Fibroblast of lung (primary cell): Measurements from ENCODE around the gene ZNF318.

Experiments
- CTCF ChIP-seq, 2 donors: IDR thresholded peaks in 1 of 2; conservative IDR thresholded peaks in 1 of 2; 1 replicate in 1 of 2; 2 replicates in 1 of 2; pipeline ENCODE4 v1.5.1; 2011 to 2012; ENCODE audit warnings: low read length in 2 of 2, control low read depth in 1 of 2, inconsistent platforms in 1 of 2, low read depth in 1 of 2, mild to moderate bottlenecking in 1 of 2
- EZH2 ChIP-seq: IDR thresholded peaks from 2 replicates; pipeline ENCODE4 v1.5.1; 2012; ENCODE audit warnings: low read length, control low read depth, mild to moderate bottlenecking; ENCODE audit errors: missing control alignments

- TF ChIP-seq CTCF (conservative IDR thresholded peaks at IDR 0.05 in 1 of 2, IDR thresholded peaks at IDR 0.05 in 1 of 2; ENCODE audit: low read depth in 1 of 2, low read length in 2 of 2) (no peak), EZH2 (no peak)
Observed at GRCh38 chr6:43336382-43336781, 33.1 kb downstream of the ZNF318 start.
